Lung (tissue), 12 donors: Measurements from ENCODE around the gene ACER3. TPM values are rescaled to one million over a fixed set of nuclear protein-coding genes. Genes with fewer than 3 reads are reported as not detected.
"Not testable (repeated sequence)": the region's sequence is repeated elsewhere in the genome, so short reads cannot be mapped to it uniquely, and the experiment has no call there.

Source experiments
- ATAC-seq: fragments of 200-7000 bp; cut with Tn5 transposase; one replicate; pipeline ENCODE4 v1.9.1; 2020; ENCODE audit warnings: moderate number of reproducible peaks; ENCODE audit not compliant: insufficient read depth, low FRiP score
- DNase-seq, 3 donors: peaks; one replicate each; pipeline ENCODE4 v3.0.0-alpha.2; 2013 to 2017
- H3K27ac ChIP-seq, 2 donors: one replicate each; pipeline ENCODE4 v1.5.1; 2013; ENCODE audit warnings: mild to moderate bottlenecking in 2 of 2, moderate library complexity in 2 of 2, control low read depth in 1 of 2, inconsistent platforms in 1 of 2, low read depth in 1 of 2, low read length in 1 of 2
- H3K27me3 ChIP-seq, 3 donors: one replicate each; pipeline ENCODE4 v1.5.1; 2013; ENCODE audit warnings: low read length in 2 of 3; ENCODE audit not compliant: control insufficient read depth in 3 of 3, insufficient read depth in 3 of 3
- H3K36me3 ChIP-seq, 4 donors: one replicate each; pipeline ENCODE4 v1.5.1; 2013; ENCODE audit warnings: low read length in 4 of 4, mild to moderate bottlenecking in 1 of 4, moderate library complexity in 1 of 4; ENCODE audit not compliant: control insufficient read depth in 4 of 4, insufficient read depth in 4 of 4
- H3K4me1 ChIP-seq, 5 donors: one replicate each; pipeline ENCODE4 v1.5.1; 2013; ENCODE audit warnings: low read length in 5 of 5, mild to moderate bottlenecking in 2 of 5, moderate library complexity in 1 of 5; ENCODE audit not compliant: control insufficient read depth in 5 of 5, insufficient read depth in 5 of 5
- H3K4me3 ChIP-seq: one replicate; pipeline ENCODE4 v1.5.1; 2013; ENCODE audit warnings: mild to moderate bottlenecking, control low read depth, moderate library complexity
- H3K9ac ChIP-seq, 2 donors: one replicate each; pipeline ENCODE4 v1.5.1; 2013; ENCODE audit warnings: low read length in 2 of 2, control low read depth in 1 of 2; ENCODE audit not compliant: insufficient read depth in 1 of 2
- H3K9me3 ChIP-seq, 4 donors: one replicate each; pipeline ENCODE4 v1.5.1; 2013; ENCODE audit warnings: low read length in 3 of 4, mild to moderate bottlenecking in 1 of 4, moderate library complexity in 1 of 4; ENCODE audit not compliant: control insufficient read depth in 4 of 4, insufficient read depth in 3 of 4
- WGBS, 2 donors: extraction: QIAGEN DNeasy Blood & Tissue Kit; methylation state at CpG; one replicate each; pipeline ENCODE4 v1.1.7; 2013; 5-methylcytosine and 5-hydroxymethylcytosine counted together
- polyA plus RNA-seq, 2 donors: library from polyadenylated mRNA; stranded (reverse); fragments of 200-250 nt; gene quantifications; one replicate each; pipeline ENCODE4 v1.2.1, GENCODE V29; 2013
- total RNA-seq, 2 donors: library from RNA; depleted of rRNA in 1 of 2; stranded (reverse); fragments of >200 nt in 1 of 2; gene quantifications; one replicate each; pipeline ENCODE4 v1.2.1, GENCODE V29; 2014 to 2021
- TF ChIP-seq, protein P1 (sequence below): IDR thresholded peaks from 2 replicates; pipeline ENCODE4 v1.5.1; 2012; ENCODE audit warnings: mild to moderate bottlenecking; ENCODE audit errors: control extremely low read depth, extremely low read depth
- donor health status: control.
- donor health status: control.
- donor health status: Bipolar disorder and iron deficiency.
- donor health status: healthy.
- donor health status: DM: yes; HTN: yes; CAD: no.

ACER3 gene
- total and polyA plus RNA-seq, 4 donors, result 7.9 to 37.0 (median 12.7) TPM

DNA sequence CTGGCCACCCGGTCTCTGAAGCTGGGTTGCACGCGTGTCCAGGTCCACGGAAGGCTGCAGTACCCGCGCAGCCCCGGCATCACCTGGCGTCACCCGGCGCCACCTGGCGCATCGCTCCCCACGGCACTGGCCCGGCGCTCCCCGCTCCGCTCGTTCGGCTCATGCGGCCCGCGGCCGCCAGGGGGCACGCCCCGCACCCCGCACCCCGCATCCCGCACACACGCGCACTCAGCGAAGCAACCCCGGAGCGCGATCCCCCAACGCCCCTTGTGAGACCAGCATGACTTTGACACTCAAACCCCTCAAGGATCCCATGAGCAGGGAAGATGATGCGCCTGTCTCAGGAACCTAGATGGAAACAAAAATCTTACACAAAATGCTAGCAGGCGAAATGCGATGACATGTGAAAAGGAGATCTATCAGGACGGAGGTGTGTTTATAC, 185.4 kb downstream of the ACER3 start:
- Histone ChIP-seq H3K4me1 (peaks cover 0 to 5% (median 0%) of the 10 kb centered on the region in 5 donors), H3K4me3 (no peak overlapping the region), H3K27ac (no peak overlapping the region), H3K27me3 (peaks cover 0 to 11% (median 9%) of the 10 kb centered on the region in 3 donors), H3K9ac (no peak overlapping the region), H3K9me3 (no peaks in the 10 kb centered on the region), H3K36me3 (no peaks in the 10 kb centered on the region)
- TF ChIP-seq, protein P1, sequence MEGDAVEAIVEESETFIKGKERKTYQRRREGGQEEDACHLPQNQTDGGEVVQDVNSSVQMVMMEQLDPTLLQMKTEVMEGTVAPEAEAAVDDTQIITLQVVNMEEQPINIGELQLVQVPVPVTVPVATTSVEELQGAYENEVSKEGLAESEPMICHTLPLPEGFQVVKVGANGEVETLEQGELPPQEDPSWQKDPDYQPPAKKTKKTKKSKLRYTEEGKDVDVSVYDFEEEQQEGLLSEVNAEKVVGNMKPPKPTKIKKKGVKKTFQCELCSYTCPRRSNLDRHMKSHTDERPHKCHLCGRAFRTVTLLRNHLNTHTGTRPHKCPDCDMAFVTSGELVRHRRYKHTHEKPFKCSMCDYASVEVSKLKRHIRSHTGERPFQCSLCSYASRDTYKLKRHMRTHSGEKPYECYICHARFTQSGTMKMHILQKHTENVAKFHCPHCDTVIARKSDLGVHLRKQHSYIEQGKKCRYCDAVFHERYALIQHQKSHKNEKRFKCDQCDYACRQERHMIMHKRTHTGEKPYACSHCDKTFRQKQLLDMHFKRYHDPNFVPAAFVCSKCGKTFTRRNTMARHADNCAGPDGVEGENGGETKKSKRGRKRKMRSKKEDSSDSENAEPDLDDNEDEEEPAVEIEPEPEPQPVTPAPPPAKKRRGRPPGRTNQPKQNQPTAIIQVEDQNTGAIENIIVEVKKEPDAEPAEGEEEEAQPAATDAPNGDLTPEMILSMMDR, result peak; percentile 18
- DNase-seq, result peak in 2 of 3 donors; percentile 47 to 52
- WGBS, 2 donors, result 5% methylated on average over 39 of the region's 39 CpGs
- ATAC-seq, result peak; percentile 36

DNA sequence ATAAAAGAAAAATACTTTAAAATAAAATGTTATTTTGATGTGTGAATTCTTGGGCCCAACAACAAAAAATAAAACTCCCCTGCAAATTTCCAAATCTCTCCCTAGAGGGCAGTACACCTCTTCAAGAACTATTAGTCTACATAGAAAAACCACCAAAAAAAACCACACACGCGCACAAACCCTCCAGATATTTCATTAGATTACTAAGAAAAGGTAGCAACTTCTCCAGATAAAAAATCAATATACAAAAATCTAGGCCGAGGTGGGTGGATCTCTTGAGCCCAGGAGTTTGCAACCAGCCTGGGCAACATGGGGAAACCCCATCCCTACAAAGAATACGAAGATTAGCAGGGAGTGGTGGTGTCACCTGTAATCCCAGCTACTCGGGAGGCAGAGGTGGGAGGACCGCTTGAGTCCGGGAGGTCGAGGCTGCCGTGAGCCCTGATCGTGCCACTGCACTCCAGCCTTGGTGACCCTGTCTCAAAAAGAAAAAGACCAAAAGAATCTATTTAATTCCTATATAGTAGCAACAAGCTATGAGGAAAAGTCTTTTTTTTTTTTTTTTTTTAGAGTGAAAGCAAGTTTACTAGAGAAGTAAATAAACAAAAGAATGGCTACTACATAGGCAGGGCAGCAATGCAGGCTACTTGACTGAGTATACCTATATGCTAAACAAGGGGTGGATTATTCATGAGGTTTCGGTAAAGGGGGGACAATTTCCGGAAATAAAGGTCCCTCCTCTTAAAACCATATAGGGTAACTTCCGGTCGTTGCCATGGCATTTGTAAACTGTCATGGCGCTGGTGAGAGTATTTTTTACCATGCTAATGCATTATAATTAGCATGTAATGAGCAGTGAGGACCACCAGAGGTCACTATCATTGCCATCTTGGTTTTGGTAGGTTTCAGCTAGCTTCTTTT, 186.5 kb downstream of the ACER3 start:
- Histone ChIP-seq H3K4me3 (no peak overlapping the region), H3K9ac (no peak overlapping the region), H3K27ac (no peak overlapping the region), H3K36me3 (no peaks in the 10 kb centered on the region), H3K4me1 (peaks cover 0 to 5% (median 0%) of the 10 kb centered on the region in 5 donors), H3K27me3 (peaks cover 0 to 11% (median 9%) of the 10 kb centered on the region in 3 donors), H3K9me3 (no peaks in the 10 kb centered on the region)
- peak; percentile 89 to 98 (median 97) for DNase-seq
- peak; percentile 81 for ATAC-seq
- TF ChIP-seq, protein P1, result peak; percentile 84
- whole genome bisulfite sequencing, 2 donors, result 6 to 7% methylated on average over 15 of the region's 15 CpGs

DNA sequence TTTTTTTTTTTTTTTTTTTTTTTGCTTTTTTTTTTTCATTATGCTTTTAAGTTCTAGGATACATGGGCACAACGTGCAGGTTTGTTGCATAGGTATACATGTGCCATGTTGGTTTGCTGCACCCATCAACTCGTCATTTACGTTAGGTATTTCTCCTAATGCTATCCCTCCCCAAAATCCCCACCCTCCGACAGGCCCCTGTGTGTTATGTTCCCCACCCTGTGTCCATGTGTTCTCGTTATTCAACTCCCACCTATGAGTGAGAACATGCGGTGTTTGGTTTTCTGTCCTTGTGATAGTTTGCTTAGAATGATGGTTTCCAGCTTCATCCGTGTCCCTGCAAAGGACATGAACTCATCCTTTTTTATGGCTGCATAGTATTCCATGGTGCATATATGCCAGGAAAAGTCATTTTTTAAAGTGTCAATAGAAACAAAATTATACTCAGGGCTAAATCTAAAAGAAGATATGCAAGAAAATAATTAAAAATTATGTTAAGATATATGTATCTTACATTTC, 187.3 kb downstream of the ACER3 start:
- H3K4me1 ChIP-seq, H3K9ac ChIP-seq, H3K27ac ChIP-seq, DNase-seq, H3K4me3 ChIP-seq, ATAC-seq, H3K9me3 ChIP-seq, H3K36me3 ChIP-seq: not testable (repeated sequence)
- WGBS, 2 donors, result 75 to 76% methylated on average over 7 of the region's 7 CpGs
- peaks cover 0 to 11% (median 9%) of the 10 kb centered on the region in 3 donors for H3K27me3 ChIP-seq

DNA sequence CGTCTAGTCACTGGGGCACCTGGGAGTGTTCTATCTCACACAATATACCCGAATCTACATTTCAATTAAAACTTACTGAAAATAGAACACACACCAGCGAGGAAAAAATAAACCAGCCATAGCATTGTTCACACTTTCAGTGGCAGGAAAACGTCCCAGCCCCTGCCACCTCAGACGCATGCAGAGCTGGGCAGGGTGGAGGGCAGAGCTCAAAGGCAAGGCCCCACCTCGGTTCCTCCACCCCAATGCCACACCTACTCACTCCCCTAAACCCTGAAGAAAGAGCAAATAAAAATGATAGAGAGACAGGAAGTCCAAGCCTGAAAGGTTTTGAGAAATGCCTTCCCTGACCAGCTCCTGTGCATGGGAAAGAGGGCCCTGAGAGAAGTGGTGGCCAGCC, 188.3 kb downstream of the ACER3 start:
- Histone ChIP-seq H3K4me1 (peaks cover 0 to 5% (median 0%) of the 10 kb centered on the region in 5 donors), H3K36me3 (no peaks in the 10 kb centered on the region), H3K27ac (no peak overlapping the region), H3K9ac (no peak overlapping the region), H3K27me3 (peaks cover 0 to 11% (median 9%) of the 10 kb centered on the region in 3 donors), H3K9me3 (no peaks in the 10 kb centered on the region), H3K4me3 (no peak overlapping the region)
- peak in 1 of 3 donors; percentile 1 for DNase-seq
- no peak for ATAC-seq
- TF ChIP-seq, protein P1, result no peak
- 84 to 89% methylated on average over 6 of the region's 6 CpGs for WGBS, 2 donors
